Upper lobe of left lung (tissue), 6 donors: ENCODE data around the gene PTPN1. TPM values are rescaled to one million over a fixed set of nuclear protein-coding genes. Genes with fewer than 3 reads are reported as not detected.

ENCODE experiments used
- ATAC-seq, 2 donors: fragments of 200-7000 bp; cut with Tn5 transposase; one replicate each; pipeline ENCODE4 v1.9.1; 2022; ENCODE audit warnings: mild to moderate bottlenecking in 2 of 2, moderate library complexity in 2 of 2; ENCODE audit not compliant: low FRiP score in 2 of 2
- DNase-seq, 2 donors: peaks; one replicate each; pipeline ENCODE4 v3.0.0-alpha.2; 2019 to 2020
- H3K27ac ChIP-seq, 4 donors: fragments of 200-600 bp; sonication (generic); one replicate each; pipeline ENCODE4 v1.5.1; 2016 to 2019
- H3K27me3 ChIP-seq, 4 donors: fragments of 200-600 bp; sonication (generic); one replicate each; pipeline ENCODE4 v1.5.1; 2017 to 2019
- H3K36me3 ChIP-seq, 4 donors: fragments of 200-600 bp; sonication (generic); one replicate each; pipeline ENCODE4 v1.5.1; 2016 to 2019
- H3K4me1 ChIP-seq, 4 donors: fragments of 200-600 bp; sonication (generic); one replicate each; pipeline ENCODE4 v1.5.1; 2018 to 2019
- H3K4me3 ChIP-seq, 4 donors: fragments of 200-600 bp; sonication (generic); one replicate each; pipeline ENCODE4 v1.5.1; 2017 to 2019; ENCODE audit warnings: mild to moderate bottlenecking in 2 of 4, moderate library complexity in 1 of 4
- H3K9me3 ChIP-seq, 4 donors: fragments of 200-600 bp; sonication (generic); one replicate each; pipeline ENCODE4 v1.5.1; 2018 to 2019
- EP300 ChIP-seq, 4 donors: sonication (generic); formaldehyde crosslinking; IDR thresholded peaks; one replicate each; pipeline ENCODE4 v1.5.1; 2017; ENCODE audit warnings: antibody characterized with exemption in 4 of 4, control low read depth in 2 of 4
- POLR2A ChIP-seq, 4 donors: fragments of 450-650 bp; IDR thresholded peaks; one replicate each; pipeline ENCODE4 v1.5.1; 2016 to 2017; ENCODE audit warnings: antibody characterized with exemption in 4 of 4, mild to moderate bottlenecking in 2 of 4
- POLR2AphosphoS5 ChIP-seq, 2 donors: sonication (generic); formaldehyde crosslinking; IDR thresholded peaks; one replicate each; pipeline ENCODE4 v1.5.1; 2017; ENCODE audit warnings: antibody characterized with exemption in 2 of 2
- WGBS, 2 donors: methylation state at CpG; one replicate each; pipeline ENCODE4 v1.1.5; 2017 to 2018; 5-methylcytosine and 5-hydroxymethylcytosine counted together
- total RNA-seq, 6 donors: library from RNA; depleted of rRNA in 4 of 6; stranded (reverse); fragments of >200 nt in 4 of 6; gene quantifications; one replicate each; pipeline versions ENCODE4 v1.1.0 to v1.2.1, GENCODE V29; 2016 to 2021
- TF ChIP-seq, protein P1 (sequence below), 6 experiments: fragments of 450-650 bp in 4 of 6; fragments of 200-600 bp in 2 of 6; sonication (generic) in 2 of 6; IDR thresholded peaks; one replicate each; pipeline ENCODE4 v1.5.1; 2016 to 2019; ENCODE audit warnings: antibody characterized with exemption in 6 of 6
- donor health status: DM: no; HTN: no; CAD: no; lungs with moderate emphysema.
- donor health status: DM: no; HTN: yes; CAD: no; lungs with severe emphysema.

The PTPN1 gene
- total RNA-seq, 6 donors from 2014 or later = 75.1 to 137 (median 96.1) TPM

- no peaks in the 10 kb centered on the region for H3K9me3 ChIP-seq
- 92 to 96% methylated on average over 5 of the region's 5 CpGs for WGBS, 2 donors
- H3K27me3 ChIP-seq = no peaks in the 10 kb centered on the region
- peaks cover 0 to 18% (median 0%) of the 10 kb centered on the region in 4 donors for H3K36me3 ChIP-seq
- no peak for ATAC-seq
- no peak overlapping the region for H3K4me3 ChIP-seq
- H3K27ac ChIP-seq = no peak overlapping the region
- H3K4me1 ChIP-seq = no peaks in the 10 kb centered on the region
- TF ChIP-seq, protein P1, sequence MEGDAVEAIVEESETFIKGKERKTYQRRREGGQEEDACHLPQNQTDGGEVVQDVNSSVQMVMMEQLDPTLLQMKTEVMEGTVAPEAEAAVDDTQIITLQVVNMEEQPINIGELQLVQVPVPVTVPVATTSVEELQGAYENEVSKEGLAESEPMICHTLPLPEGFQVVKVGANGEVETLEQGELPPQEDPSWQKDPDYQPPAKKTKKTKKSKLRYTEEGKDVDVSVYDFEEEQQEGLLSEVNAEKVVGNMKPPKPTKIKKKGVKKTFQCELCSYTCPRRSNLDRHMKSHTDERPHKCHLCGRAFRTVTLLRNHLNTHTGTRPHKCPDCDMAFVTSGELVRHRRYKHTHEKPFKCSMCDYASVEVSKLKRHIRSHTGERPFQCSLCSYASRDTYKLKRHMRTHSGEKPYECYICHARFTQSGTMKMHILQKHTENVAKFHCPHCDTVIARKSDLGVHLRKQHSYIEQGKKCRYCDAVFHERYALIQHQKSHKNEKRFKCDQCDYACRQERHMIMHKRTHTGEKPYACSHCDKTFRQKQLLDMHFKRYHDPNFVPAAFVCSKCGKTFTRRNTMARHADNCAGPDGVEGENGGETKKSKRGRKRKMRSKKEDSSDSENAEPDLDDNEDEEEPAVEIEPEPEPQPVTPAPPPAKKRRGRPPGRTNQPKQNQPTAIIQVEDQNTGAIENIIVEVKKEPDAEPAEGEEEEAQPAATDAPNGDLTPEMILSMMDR (IDR thresholded peaks at IDR 0.05) = no peak
- no peak for DNase-seq
Measured at GRCh38 chr20:50605136-50605535, 95.0 kb downstream of the PTPN1 start.

DNA sequence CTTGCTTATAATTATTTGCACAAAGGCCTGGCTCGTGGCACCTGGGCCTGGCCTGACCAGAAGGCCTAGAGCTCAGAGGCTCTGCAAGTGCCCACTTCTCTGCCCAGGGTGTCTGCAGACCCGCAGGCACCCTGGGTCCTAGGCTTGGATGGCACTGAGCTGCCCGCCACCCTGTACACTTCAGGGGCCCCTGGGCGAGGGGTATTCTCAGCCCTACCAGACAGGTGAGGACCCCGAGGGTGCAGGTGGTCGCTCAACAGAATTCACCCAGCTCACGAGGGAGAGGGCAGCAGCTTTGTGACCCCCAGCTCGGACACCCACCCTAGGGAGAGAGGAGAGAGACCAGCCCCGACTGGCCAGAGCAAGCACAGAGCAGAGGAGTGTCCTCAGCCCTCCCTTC lies 97.3 kb downstream of the PTPN1 start:
- Histone ChIP-seq H3K9me3 (no peaks in the 10 kb centered on the region), H3K4me3 (no peak overlapping the region), H3K27me3 (no peaks in the 10 kb centered on the region), H3K27ac (no peak overlapping the region), H3K36me3 (peaks cover 0 to 8% (median 0%) of the 10 kb centered on the region in 4 donors), H3K4me1 (no peaks in the 10 kb centered on the region)
- peak in 1 of 2 donors; percentile 2 for ATAC-seq
- DNase-seq = no peak
- WGBS, 2 donors = 63 to 80% methylated on average over 2 to 4 of the region's 9 CpGs
- TF ChIP-seq, protein P1 (IDR thresholded peaks at IDR 0.05) = no peak
- TF ChIP-seq EP300 (IDR thresholded peaks at IDR 0.05) (no peak), POLR2AphosphoS5 (IDR thresholded peaks at IDR 0.05) (no peak), POLR2A (IDR thresholded peaks at IDR 0.05) (no peak)

GRCh38 chr20:50607850-50608749 lies 97.9 kb downstream of the PTPN1 start:
- peak in 1 of 2 donors; percentile 2 for ATAC-seq
- DNase-seq = peak in 1 of 2 donors; percentile 80
- TF ChIP-seq, protein P1 (IDR thresholded peaks at IDR 0.05) = no peak
- no peak for TF ChIP-seq POLR2AphosphoS5 (IDR thresholded peaks at IDR 0.05)
- TF ChIP-seq EP300 (IDR thresholded peaks at IDR 0.05) = no peak
- TF ChIP-seq POLR2A (IDR thresholded peaks at IDR 0.05) = no peak
- H3K27me3 ChIP-seq = no peaks in the 10 kb centered on the region
- no peak overlapping the region for H3K4me3 ChIP-seq
- WGBS, 2 donors = 89 to 95% methylated on average over 8 to 31 of the region's 32 CpGs
- H3K9me3 ChIP-seq = no peaks in the 10 kb centered on the region
- H3K27ac ChIP-seq = no peak overlapping the region
- no peaks in the 10 kb centered on the region for H3K4me1 ChIP-seq
- H3K36me3 ChIP-seq = peaks cover 0 to 8% (median 0%) of the 10 kb centered on the region in 4 donors

- WGBS, 2 donors = 95 to 98% methylated on average over 3 to 13 of the region's 13 CpGs
- H3K9me3 ChIP-seq = no peaks in the 10 kb centered on the region
- no peak for ATAC-seq
Measured at GRCh38 chr20:50608750-50609104, 98.5 kb downstream of the PTPN1 start.

DNA sequence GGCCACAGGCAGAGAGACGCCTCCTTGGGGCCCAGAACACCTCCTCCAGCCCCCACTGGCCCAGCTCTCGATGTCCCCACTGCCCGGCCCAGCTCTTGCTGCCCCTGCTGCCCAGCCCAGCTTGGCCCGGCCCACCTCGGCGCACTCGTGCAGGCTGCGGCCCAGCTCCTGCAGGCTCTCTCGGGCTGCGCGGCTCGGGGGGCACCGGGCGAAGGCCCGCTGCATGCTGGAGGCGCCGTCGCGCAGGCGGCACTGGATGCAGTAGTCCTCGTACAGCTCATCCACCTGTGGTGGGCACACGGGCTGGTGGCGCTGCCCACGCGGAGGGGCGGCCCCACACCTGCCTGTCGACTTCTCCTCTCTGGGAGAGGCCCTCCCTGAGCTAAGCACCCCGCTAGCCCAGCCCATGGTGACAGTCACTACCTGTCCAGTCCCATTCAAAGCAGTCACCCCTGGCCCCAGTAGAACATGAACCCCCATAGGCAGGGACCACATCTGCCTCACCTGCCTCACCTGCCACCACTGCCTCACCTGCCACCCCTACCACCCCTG lies 99.3 kb downstream of the PTPN1 start:
- TF ChIP-seq, protein P1 (IDR thresholded peaks at IDR 0.05) = no peak
- TF ChIP-seq POLR2AphosphoS5 (IDR thresholded peaks at IDR 0.05) = no peak
- TF ChIP-seq EP300 (IDR thresholded peaks at IDR 0.05) = no peak
- no peak for TF ChIP-seq POLR2A (IDR thresholded peaks at IDR 0.05)

More at GRCh38 chr20:50608750-50609104, 98.5 kb downstream of the PTPN1 start:
- no peaks in the 10 kb centered on the region for H3K27me3 ChIP-seq
- no peaks in the 10 kb centered on the region for H3K4me1 ChIP-seq
- no peak overlapping the region for H3K4me3 ChIP-seq
- no peak for DNase-seq
- TF ChIP-seq POLR2A (IDR thresholded peaks at IDR 0.05) = no peak
- peaks cover 0 to 8% (median 0%) of the 10 kb centered on the region in 4 donors for H3K36me3 ChIP-seq
- H3K27ac ChIP-seq = no peak overlapping the region

More for the DNA sequence above, 99.3 kb downstream of the PTPN1 start:
- no peak overlapping the region for H3K27ac ChIP-seq
- ATAC-seq (no peak), DNase-seq (peak in 1 of 2 donors; percentile 84)
- WGBS, 2 donors = 93% methylated on average over 9 to 22 of the region's 28 CpGs
- H3K36me3 ChIP-seq = peaks cover 0 to 8% (median 0%) of the 10 kb centered on the region in 4 donors
- H3K9me3 ChIP-seq = no peaks in the 10 kb centered on the region
- no peaks in the 10 kb centered on the region for H3K27me3 ChIP-seq
- H3K4me3 ChIP-seq = no peak overlapping the region
- no peaks in the 10 kb centered on the region for H3K4me1 ChIP-seq
